ENCODE data around the gene NAV2. TPM values are rescaled to one million over a fixed set of nuclear protein-coding genes. Genes with fewer than 3 reads are reported as not detected.

The NAV2 gene
- total and polyA plus RNA-seq, 9 donors = 25.7 to 70.6 (median 46.1) TPM

DNA sequence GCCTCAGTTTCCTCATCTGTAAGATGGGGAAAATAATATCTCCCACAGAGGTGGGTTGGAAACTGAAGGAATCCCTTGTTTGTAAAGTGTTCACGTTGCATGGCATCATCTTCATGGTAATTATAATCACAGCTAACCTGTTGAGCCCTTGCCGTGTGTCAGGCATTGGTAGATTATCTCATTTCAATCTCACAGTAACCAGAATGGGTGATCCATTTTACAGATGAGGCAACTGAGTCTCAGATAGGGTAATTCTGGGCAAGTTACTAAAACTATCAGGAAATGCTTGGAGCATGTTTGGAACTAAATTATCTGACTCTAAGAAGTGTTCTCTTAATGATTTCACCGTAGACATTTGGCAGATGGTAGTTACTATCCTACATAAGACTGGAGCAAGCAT lies 109.4 kb downstream of the NAV2 start:
- Histone ChIP-seq H3K4me1 (ENCODE audit: control insufficient read depth, insufficient read depth, low read length) (peaks cover 9% of the 10 kb centered on the region), H3K27ac (ENCODE audit: low read length) (no peak overlapping the region), H3K4me3 (ENCODE audit: low read length) (no peak overlapping the region), H3K9me3 (replicated peaks; ENCODE audit: control insufficient read depth, low read depth, low read length) (no peaks in the 10 kb centered on the region), H3K36me3 (ENCODE audit: control insufficient read depth, insufficient read depth, low read length) (peaks cover 8% of the 10 kb centered on the region), H3K27me3 (ENCODE audit: control insufficient read depth, insufficient read depth, low read length) (no peaks in the 10 kb centered on the region)
- WGBS (ENCODE audit: insufficient coverage) = 67% methylated on average over 1 of the region's 3 CpGs
- DNase-seq = no peak

DNA sequence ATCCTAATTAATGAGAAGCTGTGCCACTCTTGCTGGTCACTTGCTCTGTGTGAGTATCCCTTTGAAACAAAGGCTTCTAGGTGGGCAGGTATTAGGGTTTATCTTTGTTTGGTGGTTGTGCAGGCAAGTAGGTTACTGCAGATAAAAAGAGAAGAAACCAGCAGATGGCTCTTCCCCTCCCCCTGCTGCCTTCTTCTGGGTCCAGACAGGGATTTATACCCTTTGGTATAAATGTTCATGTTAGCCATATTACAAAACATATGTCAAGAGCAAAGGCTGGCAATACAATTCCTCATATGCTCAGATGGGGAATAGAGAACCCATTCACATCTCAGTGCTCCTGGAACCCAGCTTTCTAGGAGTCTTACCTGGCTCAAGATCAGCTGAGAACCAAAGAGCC lies 109.9 kb downstream of the NAV2 start:
- Histone ChIP-seq H3K27ac (ENCODE audit: low read length) (no peak overlapping the region), H3K4me1 (ENCODE audit: control insufficient read depth, insufficient read depth, low read length) (peaks cover 9% of the 10 kb centered on the region), H3K36me3 (ENCODE audit: control insufficient read depth, insufficient read depth, low read length) (peaks cover 8% of the 10 kb centered on the region), H3K9me3 (replicated peaks; ENCODE audit: control insufficient read depth, low read depth, low read length) (no peaks in the 10 kb centered on the region), H3K27me3 (ENCODE audit: control insufficient read depth, insufficient read depth, low read length) (no peaks in the 10 kb centered on the region), H3K4me3 (ENCODE audit: low read length) (no peak overlapping the region)
- no peak for DNase-seq

DNA sequence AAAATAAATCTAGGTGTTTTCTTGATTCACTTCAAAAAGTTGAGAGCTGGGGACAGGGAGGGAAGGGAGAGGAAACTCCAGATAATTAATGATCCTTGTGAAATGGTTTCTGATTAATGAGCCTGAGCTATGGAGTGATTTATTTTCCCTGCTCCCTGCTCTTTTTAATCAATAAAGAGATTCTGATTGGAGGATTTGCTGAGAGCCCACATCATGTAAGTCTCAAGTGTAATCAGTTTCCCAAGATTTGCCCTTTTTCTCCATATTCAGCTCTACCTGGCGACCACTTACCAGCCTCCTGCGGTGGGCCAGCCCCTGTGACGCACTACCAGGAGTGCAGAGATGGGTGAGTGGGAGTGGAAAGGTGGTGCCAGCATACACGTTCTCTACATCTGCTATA lies 114.0 kb downstream of the NAV2 start:
- WGBS (ENCODE audit: insufficient coverage) = no CpG with 5 or more reads among the region's 4 CpGs
- Histone ChIP-seq H3K4me1 (ENCODE audit: control insufficient read depth, insufficient read depth, low read length) (peaks cover 7% of the 10 kb centered on the region), H3K27me3 (ENCODE audit: control insufficient read depth, insufficient read depth, low read length) (no peaks in the 10 kb centered on the region), H3K4me3 (ENCODE audit: low read length) (no peak overlapping the region), H3K9me3 (replicated peaks; ENCODE audit: control insufficient read depth, low read depth, low read length) (no peaks in the 10 kb centered on the region), H3K27ac (ENCODE audit: low read length) (no peak overlapping the region), H3K36me3 (ENCODE audit: control insufficient read depth, insufficient read depth, low read length) (no peaks in the 10 kb centered on the region)
- DNase-seq = no peak

DNA sequence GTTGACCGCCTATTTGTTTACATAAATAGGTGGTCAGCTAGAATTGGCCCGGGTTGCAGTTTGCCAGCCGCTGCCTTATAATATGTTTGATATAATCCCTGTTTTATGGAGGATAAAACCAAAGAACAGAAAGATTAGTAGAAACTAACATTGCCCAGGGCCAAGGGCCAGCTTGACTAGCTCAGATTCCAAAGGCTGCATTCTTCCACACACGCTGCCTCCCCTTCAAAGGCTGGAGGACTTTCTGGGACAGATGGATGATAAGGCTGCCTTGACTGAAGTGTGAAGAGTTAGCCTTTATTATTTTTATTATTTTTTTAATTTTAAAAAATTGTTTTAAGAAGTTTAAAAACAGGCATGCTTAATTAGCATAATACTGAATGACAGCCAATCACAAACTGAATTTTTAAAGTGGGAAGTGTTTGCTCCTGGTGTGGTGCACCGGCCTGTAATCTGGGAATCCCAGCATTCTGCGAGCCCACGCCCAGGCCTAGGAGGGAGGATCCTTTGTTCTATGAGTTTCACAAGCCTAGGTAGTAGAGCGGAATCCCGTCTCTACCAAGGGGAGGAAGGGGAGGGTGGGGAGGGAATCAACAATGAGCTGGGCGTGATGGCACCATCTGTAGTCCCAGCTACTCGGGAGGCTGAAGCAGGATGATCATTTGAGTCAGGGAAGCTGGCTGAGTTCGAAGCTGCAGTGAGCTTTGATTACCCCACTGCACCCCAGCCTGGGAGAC lies 114.9 kb downstream of the NAV2 start:
- Histone ChIP-seq H3K4me3 (ENCODE audit: low read length) (no peak overlapping the region), H3K27ac (ENCODE audit: low read length) (no peak overlapping the region), H3K9me3 (replicated peaks; ENCODE audit: control insufficient read depth, low read depth, low read length) (no peaks in the 10 kb centered on the region), H3K36me3 (ENCODE audit: control insufficient read depth, insufficient read depth, low read length) (peaks cover 2% of the 10 kb centered on the region), H3K27me3 (ENCODE audit: control insufficient read depth, insufficient read depth, low read length) (no peaks in the 10 kb centered on the region), H3K4me1 (ENCODE audit: control insufficient read depth, insufficient read depth, low read length) (peaks cover 10% of the 10 kb centered on the region)
- 60% methylated on average over 7 of the region's 12 CpGs for WGBS (ENCODE audit: insufficient coverage)
- no peak for DNase-seq

DNA sequence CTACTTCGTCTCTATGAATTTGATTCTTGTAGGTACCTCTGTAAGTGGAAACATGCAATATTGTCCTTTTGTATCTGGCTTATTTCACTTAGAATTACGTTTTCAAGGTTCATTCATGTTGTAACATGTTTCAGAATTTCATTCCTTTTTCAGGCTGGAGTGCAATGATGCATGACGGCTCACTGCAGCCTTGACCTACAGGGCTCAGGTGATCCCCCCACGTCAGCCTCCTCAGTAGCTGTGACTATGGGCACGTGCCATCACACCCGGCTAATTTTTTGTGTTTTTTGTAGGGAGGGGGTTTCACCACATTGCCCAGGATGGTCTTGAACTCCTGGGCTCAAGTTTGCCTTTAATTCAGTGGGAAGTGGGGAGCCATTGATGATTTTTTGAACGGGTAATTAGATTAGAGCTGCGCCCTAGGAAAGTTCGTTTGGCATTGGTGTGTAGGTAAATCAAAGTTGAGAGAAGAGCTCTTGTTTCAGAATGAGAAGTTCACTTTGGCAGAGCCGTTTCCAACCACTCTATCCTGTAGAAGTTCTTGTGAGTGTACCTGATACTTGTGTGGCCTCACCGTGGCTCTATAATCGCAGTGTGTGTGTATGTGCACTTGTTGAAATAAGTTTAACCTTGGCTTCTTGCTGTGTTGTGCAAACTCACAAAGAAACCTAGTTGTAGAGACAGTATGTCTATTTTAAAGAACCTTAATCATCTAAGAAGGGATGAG lies 115.9 kb downstream of the NAV2 start:
- no peak overlapping the region for H3K4me3 ChIP-seq (ENCODE audit: low read length)
- H3K36me3 ChIP-seq (ENCODE audit: control insufficient read depth, insufficient read depth, low read length) = peaks cover 11% of the 10 kb centered on the region
- no peaks in the 10 kb centered on the region for H3K27me3 ChIP-seq (ENCODE audit: control insufficient read depth, insufficient read depth, low read length)
- DNase-seq = no peak
- no peaks in the 10 kb centered on the region for H3K9me3 ChIP-seq (replicated peaks; ENCODE audit: control insufficient read depth, low read depth, low read length)
- H3K4me1 ChIP-seq (ENCODE audit: control insufficient read depth, insufficient read depth, low read length) = peaks cover 10% of the 10 kb centered on the region
- WGBS (ENCODE audit: insufficient coverage) = 76% methylated on average over 7 of the region's 12 CpGs
- no peak overlapping the region for H3K27ac ChIP-seq (ENCODE audit: low read length)

DNA sequence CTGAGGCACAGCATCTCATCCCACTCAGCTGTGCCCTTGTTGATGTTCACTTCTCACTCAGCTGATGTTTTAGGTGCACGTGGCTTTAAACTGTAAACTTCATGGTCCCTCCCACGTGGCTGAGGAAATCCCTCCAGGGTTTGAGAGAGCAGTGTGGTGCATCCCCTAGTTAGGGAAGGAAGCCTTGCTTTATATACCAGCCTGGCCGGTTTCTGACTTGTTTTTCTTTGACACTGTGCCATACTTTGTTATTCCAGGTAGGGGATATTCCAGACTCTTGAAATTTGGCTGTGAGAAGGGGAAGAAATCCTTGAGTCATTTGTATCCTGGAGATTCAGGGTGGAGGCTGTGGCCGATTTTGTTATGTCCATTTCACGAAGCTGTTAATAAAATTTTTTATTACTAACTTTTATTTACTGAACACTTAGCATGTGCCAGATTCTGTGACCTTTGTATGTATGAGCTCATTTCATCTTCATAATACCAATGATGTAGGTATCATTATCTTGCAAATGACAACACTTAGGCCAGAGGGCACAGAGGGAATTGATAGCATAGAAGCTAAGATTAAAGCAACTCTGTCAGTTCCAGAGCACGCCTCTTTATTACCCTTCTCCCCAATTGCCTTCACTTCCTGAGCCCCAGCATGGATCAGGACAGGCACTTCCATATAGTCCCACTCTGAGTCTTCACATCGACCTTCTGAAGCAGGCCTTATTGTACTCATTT lies 116.6 kb downstream of the NAV2 start:
- H3K4me3 ChIP-seq (ENCODE audit: low read length) = no peak overlapping the region
- H3K9me3 ChIP-seq (replicated peaks; ENCODE audit: control insufficient read depth, low read depth, low read length) = no peaks in the 10 kb centered on the region
- no peaks in the 10 kb centered on the region for H3K27me3 ChIP-seq (ENCODE audit: control insufficient read depth, insufficient read depth, low read length)
- no CpG with 5 or more reads among the region's 7 CpGs for WGBS (ENCODE audit: insufficient coverage)
- H3K36me3 ChIP-seq (ENCODE audit: control insufficient read depth, insufficient read depth, low read length) = peaks cover 15% of the 10 kb centered on the region
- DNase-seq = no peak
- H3K27ac ChIP-seq (ENCODE audit: low read length) = no peak overlapping the region
- H3K4me1 ChIP-seq (ENCODE audit: control insufficient read depth, insufficient read depth, low read length) = peaks cover 10% of the 10 kb centered on the region

DNA sequence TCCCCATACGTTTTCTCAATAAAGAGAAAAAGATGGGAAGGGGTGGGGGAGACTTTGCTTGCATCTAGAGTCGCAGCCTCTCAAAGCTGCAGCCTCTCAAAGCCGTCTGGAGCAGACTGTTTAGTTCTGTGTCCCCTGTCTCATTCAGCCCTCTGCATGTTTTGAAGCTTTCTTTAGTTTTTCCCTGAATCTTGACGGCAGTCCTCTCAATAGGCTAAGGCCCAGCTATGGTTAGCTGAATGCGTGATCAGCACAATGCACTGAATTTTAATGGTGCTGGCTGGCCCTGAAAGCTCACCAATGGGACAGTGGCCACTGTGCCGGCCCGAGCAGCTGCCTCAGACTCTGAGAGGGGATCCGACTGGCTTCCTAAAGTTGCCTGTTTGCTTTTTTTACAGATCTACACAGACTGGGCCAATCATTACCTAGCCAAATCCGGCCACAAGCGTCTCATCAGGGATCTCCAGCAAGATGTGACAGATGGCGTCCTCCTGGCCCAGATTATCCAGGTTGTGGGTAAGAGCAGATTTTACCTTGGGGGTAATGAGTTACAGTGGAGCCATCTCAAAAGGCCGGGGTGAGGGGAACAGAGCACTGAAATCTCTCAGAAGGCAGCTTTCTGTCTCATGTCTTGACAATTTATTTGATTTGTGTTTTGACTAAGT lies 119.6 kb downstream of the NAV2 start:
- Histone ChIP-seq H3K36me3 (ENCODE audit: control insufficient read depth, insufficient read depth, low read length) (peaks cover 15% of the 10 kb centered on the region), H3K27ac (ENCODE audit: low read length) (no peak overlapping the region), H3K4me1 (ENCODE audit: control insufficient read depth, insufficient read depth, low read length) (peaks cover 9% of the 10 kb centered on the region), H3K27me3 (ENCODE audit: control insufficient read depth, insufficient read depth, low read length) (no peaks in the 10 kb centered on the region), H3K4me3 (ENCODE audit: low read length) (no peak overlapping the region), H3K9me3 (replicated peaks; ENCODE audit: control insufficient read depth, low read depth, low read length) (no peaks in the 10 kb centered on the region)
- DNase-seq = no peak
- 77% methylated on average over 5 of the region's 12 CpGs for WGBS (ENCODE audit: insufficient coverage)

DNA sequence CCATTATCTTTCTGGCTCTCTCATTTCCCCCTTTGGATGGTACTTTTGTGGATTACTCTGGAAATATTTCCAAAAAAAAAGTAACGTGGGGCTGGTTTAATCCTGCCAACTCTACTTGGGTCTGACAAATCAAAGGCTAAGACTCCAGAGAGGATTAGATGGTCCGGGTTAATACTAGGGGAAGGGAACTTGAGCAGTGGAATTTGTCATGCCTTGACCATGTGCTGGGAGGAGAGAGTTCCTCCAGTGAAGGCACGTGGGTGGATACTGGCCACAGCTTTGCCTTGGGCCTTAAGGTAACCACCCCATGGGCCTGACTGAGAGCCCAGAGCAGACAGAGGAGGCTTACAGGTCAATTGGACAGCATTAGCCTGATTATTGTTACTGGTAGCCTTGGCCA lies 120.3 kb downstream of the NAV2 start:
- no peak overlapping the region for H3K4me3 ChIP-seq (ENCODE audit: low read length)
- DNase-seq = no peak
- H3K36me3 ChIP-seq (ENCODE audit: control insufficient read depth, insufficient read depth, low read length) = peaks cover 15% of the 10 kb centered on the region
- no peak overlapping the region for H3K27ac ChIP-seq (ENCODE audit: low read length)
- H3K9me3 ChIP-seq (replicated peaks; ENCODE audit: control insufficient read depth, low read depth, low read length) = no peaks in the 10 kb centered on the region
- WGBS (ENCODE audit: insufficient coverage) = 44% methylated on average over 3 of the region's 3 CpGs
- no peaks in the 10 kb centered on the region for H3K27me3 ChIP-seq (ENCODE audit: control insufficient read depth, insufficient read depth, low read length)
- peaks cover 3% of the 10 kb centered on the region for H3K4me1 ChIP-seq (ENCODE audit: control insufficient read depth, insufficient read depth, low read length)

DNA sequence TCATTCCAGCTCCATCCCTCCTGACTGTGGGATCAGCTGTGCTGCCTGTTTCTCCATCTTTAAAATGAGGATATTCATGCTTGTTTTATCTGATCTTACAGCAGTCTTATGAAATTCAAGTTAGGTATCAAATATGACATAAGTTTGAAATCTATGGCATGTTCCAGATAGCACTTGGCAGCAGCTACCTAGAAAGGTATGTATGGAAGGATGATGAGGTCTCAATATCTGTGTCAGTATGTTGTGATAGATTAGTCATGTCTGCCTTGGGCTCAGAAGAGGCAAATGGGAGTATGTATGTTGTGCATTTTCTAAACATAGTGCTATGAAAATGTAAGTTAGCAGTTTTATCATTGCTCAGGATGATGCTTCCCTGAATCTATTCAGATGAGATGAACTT lies 122.1 kb downstream of the NAV2 start:
- no peaks in the 10 kb centered on the region for H3K27me3 ChIP-seq (ENCODE audit: control insufficient read depth, insufficient read depth, low read length)
- H3K36me3 ChIP-seq (ENCODE audit: control insufficient read depth, insufficient read depth, low read length) = peaks cover 15% of the 10 kb centered on the region
- H3K4me3 ChIP-seq (ENCODE audit: low read length) = no peak overlapping the region
- no peak overlapping the region for H3K27ac ChIP-seq (ENCODE audit: low read length)
- H3K9me3 ChIP-seq (replicated peaks; ENCODE audit: control insufficient read depth, low read depth, low read length) = no peaks in the 10 kb centered on the region
- no peak for DNase-seq
- H3K4me1 ChIP-seq (ENCODE audit: control insufficient read depth, insufficient read depth, low read length) = peaks cover 3% of the 10 kb centered on the region

DNA sequence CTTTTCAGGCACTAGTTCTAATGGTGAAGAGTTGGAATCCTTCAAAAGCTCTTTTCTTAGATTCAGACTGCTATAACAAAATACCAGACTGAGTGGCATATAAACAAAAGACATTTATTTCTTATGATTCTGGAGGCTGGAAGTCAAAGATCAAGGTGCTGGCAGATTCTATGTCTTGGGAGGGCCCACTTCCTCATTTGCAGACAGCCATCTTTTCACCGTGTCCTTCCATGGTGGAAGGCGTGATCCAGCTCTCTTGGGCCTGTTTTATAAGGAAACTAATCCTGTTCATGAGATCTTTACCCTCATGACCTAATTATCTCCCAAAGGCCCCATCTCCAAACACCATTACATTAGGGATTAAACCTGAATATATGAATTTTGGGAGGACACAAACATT lies 124.0 kb downstream of the NAV2 start:
- DNase-seq = no peak
- Histone ChIP-seq H3K4me3 (ENCODE audit: low read length) (no peak overlapping the region), H3K27me3 (ENCODE audit: control insufficient read depth, insufficient read depth, low read length) (no peaks in the 10 kb centered on the region), H3K4me1 (ENCODE audit: control insufficient read depth, insufficient read depth, low read length) (peaks cover 3% of the 10 kb centered on the region), H3K9me3 (replicated peaks; ENCODE audit: control insufficient read depth, low read depth, low read length) (no peaks in the 10 kb centered on the region), H3K27ac (ENCODE audit: low read length) (no peak overlapping the region), H3K36me3 (ENCODE audit: control insufficient read depth, insufficient read depth, low read length) (peaks cover 15% of the 10 kb centered on the region)
- WGBS (ENCODE audit: insufficient coverage) = no CpG with 5 or more reads among the region's 2 CpGs
